ENCODE results near the gene LRMDA. TPM values are rescaled to one million over a fixed set of nuclear protein-coding genes. Genes with fewer than 3 reads are reported as not detected.

The LRMDA gene
- total RNA-seq = 2.5 TPM in 1 of 2 replicates, not detected in the other
- polyA plus RNA-seq (2012) = 0.45 TPM

- no peak for DNase-seq (ENCODE audit: low read depth)
These were observed at the start of gene LRMDA for GRCh38 chr10:75431180-75432111. Gene LRMDA (plus strand): TSS chr10:75431624.

- no peak for DNase-seq (ENCODE audit: low read depth)
These were observed 45.3 kb upstream of the LRMDA start for GRCh38 chr10:75386128-75386527.

GRCh38 chr10:75388082-75388481 lies 43.3 kb upstream of the LRMDA start:
- no peak for DNase-seq (ENCODE audit: low read depth)

GRCh38 chr10:75390178-75390577 lies 41.2 kb upstream of the LRMDA start:
- no peak for DNase-seq (ENCODE audit: low read depth)

- DNase-seq (ENCODE audit: low read depth) = no peak
These were observed 39.2 kb upstream of the LRMDA start for GRCh38 chr10:75392271-75392670.

GRCh38 chr10:75392744-75393143 lies 38.7 kb upstream of the LRMDA start:
- no peak for DNase-seq (ENCODE audit: low read depth)

- DNase-seq (ENCODE audit: low read depth) = no peak
These were observed 37.2 kb upstream of the LRMDA start for GRCh38 chr10:75394221-75394620.

- DNase-seq (ENCODE audit: low read depth) = no peak
These were observed 36.1 kb upstream of the LRMDA start for GRCh38 chr10:75395066-75395931.

- no peak for DNase-seq (ENCODE audit: low read depth)
These were observed 35.3 kb upstream of the LRMDA start for GRCh38 chr10:75395932-75396630.

- no peak for DNase-seq (ENCODE audit: low read depth)
These were observed 34.6 kb upstream of the LRMDA start for GRCh38 chr10:75396631-75397495.

- no peak for DNase-seq (ENCODE audit: low read depth)
These were observed 33.8 kb upstream of the LRMDA start for GRCh38 chr10:75397496-75398199.

GRCh38 chr10:75398200-75398691 lies 33.2 kb upstream of the LRMDA start:
- no peak for DNase-seq (ENCODE audit: low read depth)

- DNase-seq (ENCODE audit: low read depth) = no peak
These were observed 32.5 kb upstream of the LRMDA start for GRCh38 chr10:75398692-75399460.

GRCh38 chr10:75399461-75400162 lies 31.8 kb upstream of the LRMDA start:
- DNase-seq (ENCODE audit: low read depth) = peak; percentile 78

GRCh38 chr10:75400163-75400770 lies 31.2 kb upstream of the LRMDA start:
- no peak for DNase-seq (ENCODE audit: low read depth)

- peak; percentile 71 for DNase-seq (ENCODE audit: low read depth)
These were observed 30.5 kb upstream of the LRMDA start for GRCh38 chr10:75400771-75401568.
